Fibroblast of the aortic adventitia (primary cell): ENCODE data around the gene TTR. TPM values are rescaled to one million over a fixed set of nuclear protein-coding genes. Genes with fewer than 3 reads are reported as not detected.

Source experiments
- DNase-seq: peaks from one replicate; pipeline ENCODE4 v3.0.0-alpha.2; 2010; ENCODE audit warnings: low read depth
- H3K4me3 ChIP-seq: 2 replicates; pipeline ENCODE4 v1.5.1; 2011; ENCODE audit warnings: low read depth, mild to moderate bottlenecking, control low read depth, low read length, moderate library complexity
- CTCF ChIP-seq: IDR thresholded peaks from 2 replicates; pipeline ENCODE4 v1.5.1; 2011; ENCODE audit warnings: mild to moderate bottlenecking, low read length, control low read depth, inconsistent platforms; ENCODE audit not compliant: insufficient read depth
- total RNA-seq: library from RNA; depleted of rRNA; stranded (reverse); fragments of >200 nt; gene quantifications from 2 replicates; pipeline ENCODE4 v1.2.3, GENCODE V29; 2012; ENCODE audit warnings: low replicate concordance

Gene TTR
- total RNA-seq, 1 donor = not detected

- no peak for DNase-seq
- no peak for TF ChIP-seq CTCF
- no peak overlapping the region for H3K4me3 ChIP-seq
These were observed 27.1 kb downstream of the TTR start for GRCh38 chr18:31618801-31619200.

DNA sequence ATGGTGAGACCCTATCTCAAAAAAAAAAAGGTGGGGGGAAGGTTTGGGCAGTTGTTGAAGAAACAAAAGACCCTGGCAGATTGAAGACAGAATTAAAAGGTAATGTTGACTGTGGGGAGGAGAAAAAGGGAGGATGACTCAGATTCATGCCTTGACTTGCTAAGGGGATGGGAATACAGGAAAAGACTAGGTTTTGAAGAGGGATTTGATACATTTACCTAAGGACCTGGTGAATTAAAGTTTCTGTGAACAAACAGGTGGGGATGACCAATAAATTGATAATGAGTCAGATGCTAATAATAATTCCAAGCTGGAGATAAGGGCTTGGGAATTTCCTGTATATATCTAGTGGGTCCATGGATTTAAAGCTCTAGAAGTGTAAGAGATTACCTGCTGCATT, 27.6 kb downstream of the TTR start:
- no peak for DNase-seq
- no peak overlapping the region for H3K4me3 ChIP-seq
- no peak for TF ChIP-seq CTCF

- no peak for DNase-seq
- TF ChIP-seq CTCF = no peak
- H3K4me3 ChIP-seq = no peak overlapping the region
These were observed 33.4 kb downstream of the TTR start for GRCh38 chr18:31624892-31625640.

GRCh38 chr18:31626409-31626808, 34.7 kb downstream of the TTR start:
- no peak for TF ChIP-seq CTCF
- no peak overlapping the region for H3K4me3 ChIP-seq
- no peak for DNase-seq

GRCh38 chr18:31630549-31630948, 38.9 kb downstream of the TTR start:
- DNase-seq = no peak
- no peak for TF ChIP-seq CTCF
- H3K4me3 ChIP-seq = no peak overlapping the region

- TF ChIP-seq CTCF = no peak
- DNase-seq = no peak
- H3K4me3 ChIP-seq = no peak overlapping the region
These were observed 39.8 kb downstream of the TTR start for GRCh38 chr18:31631526-31631925.

GRCh38 chr18:31632356-31632755, 40.7 kb downstream of the TTR start:
- TF ChIP-seq CTCF = no peak
- DNase-seq = no peak
- H3K4me3 ChIP-seq = no peak overlapping the region
